Keratinocyte (primary cell): ENCODE measurements around the gene KBTBD7.

ENCODE experiments used
- CTCF ChIP-seq, 3 experiments: IDR thresholded peaks in 1 of 3; conservative IDR thresholded peaks in 1 of 3; optimal IDR thresholded peaks in 1 of 3; 2 replicates in 2 of 3; 3 replicates in 1 of 3; pipeline versions ENCODE3 to v1.5.1; 2011; ENCODE audit warnings: low read length in 3 of 3, mild to moderate bottlenecking in 3 of 3, moderate library complexity in 2 of 3, control low read depth in 1 of 3, inconsistent platforms in 1 of 3; ENCODE audit not compliant: insufficient read depth in 2 of 3; ENCODE audit errors: extremely low read depth in 1 of 3
- EZH2 ChIP-seq: IDR thresholded peaks from one replicate; pipeline ENCODE4 v1.6.1; 2012; ENCODE audit warnings: inconsistent platforms, mild to moderate bottlenecking, low read length, moderate library complexity

- TF ChIP-seq CTCF (optimal IDR thresholded peaks at IDR 0.05 in 1 of 3, IDR thresholded peaks at IDR 0.05 in 1 of 3, conservative IDR thresholded peaks at IDR 0.05 in 1 of 3; ENCODE audit: extremely low read depth in 1 of 3, insufficient read depth in 2 of 3, low read length in 3 of 3) (no peak), EZH2 (no peak)
Measured at GRCh38 chr13:41231025-41231677, 36.8 kb upstream of the KBTBD7 start.
